ENCODE data around the gene TANK.
"Not testable (repeated sequence)": the region's sequence is repeated elsewhere in the genome, so short reads cannot be mapped to it uniquely, and the experiment has no call there.

TANK gene

DNA sequence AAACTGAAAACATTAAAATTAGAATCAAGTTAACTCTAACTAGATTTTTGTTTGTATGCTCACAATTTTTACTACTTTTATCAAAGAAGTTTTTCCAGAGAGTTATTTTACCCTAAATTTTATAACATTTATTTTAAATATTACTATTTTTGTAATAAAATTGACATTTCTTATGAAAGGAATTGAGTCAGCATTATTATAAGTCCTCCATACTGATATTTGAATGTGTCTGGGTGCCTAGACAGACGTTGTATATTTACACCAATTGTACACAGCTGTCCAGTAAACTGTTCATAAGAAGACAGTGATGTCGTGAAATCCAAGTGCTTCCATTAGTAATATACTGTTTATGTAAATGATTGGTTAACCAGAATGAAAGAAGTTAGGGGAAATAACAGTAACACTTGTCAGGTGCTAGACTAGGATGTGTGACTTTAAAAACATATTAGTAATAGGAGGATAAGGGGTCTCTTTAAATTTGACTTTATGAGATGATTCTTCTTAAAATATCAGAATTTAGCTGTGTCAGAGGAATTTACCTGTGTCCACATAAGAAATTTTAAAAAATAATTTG is 73.7 kb downstream of the TANK start:
- no peak for DNase-seq

DNA sequence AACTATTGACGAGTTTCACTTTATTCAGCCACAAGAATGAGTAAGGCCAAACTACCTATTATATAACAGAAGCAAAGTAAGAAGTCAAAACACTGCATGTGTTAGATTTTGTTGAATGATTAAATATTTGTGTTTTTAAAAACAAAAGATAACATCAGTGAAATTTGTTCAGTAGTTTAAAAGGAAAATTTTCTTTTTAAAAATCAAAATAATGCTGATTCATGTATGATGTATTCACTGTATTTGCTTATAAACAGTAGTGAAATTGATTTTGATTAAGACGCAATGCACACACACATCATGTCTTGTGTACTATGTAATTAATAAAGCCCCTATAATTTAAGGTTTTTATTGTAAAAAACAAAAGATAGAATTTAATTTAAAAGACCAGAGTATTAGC is 74.4 kb downstream of the TANK start:
- no peak for DNase-seq

DNA sequence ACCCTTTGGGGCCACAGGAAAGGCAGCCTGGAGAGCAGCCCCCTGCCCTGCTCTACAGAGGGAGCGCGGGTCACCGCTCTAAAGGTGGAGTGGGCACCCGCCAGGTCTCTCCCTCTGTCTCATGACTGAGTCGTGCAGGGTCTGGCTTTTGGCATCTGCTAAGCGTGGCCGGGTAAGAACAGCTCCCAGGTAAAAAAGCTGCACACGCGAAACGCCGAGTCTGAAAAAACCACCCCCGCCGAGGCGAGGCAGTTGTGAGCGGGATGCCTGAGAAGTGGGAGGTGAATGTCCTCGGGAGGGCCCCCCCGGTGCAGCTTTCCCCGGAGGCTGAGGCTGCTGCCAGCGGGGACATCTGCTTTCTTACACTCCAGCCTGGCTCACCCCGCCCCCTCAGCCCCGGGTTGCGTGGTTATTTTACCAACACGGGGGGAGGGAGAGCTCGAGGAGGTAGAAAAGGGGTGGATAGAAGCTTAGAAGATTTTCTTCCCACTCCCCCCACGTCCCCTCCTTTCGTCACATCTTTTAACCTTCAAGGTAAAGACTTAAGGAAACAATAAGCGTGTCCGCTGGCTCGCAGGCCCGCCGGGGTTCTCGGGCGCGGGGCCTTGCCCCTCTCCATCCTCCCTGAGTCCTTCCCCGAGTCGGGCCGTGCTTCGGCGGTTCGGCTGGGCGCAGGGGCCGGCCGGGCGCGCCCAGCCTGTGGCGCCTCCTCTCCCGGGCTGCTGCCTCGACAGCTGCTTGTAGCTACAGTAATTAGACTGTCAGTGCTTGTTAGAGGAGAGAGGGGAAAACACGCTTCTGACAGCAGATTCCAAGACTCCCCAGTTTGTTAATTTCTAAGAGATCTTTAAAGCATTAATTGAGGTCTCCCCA is 77.4 kb downstream of the TANK start:
- DNase-seq, result peak; percentile 46 to 68

DNA sequence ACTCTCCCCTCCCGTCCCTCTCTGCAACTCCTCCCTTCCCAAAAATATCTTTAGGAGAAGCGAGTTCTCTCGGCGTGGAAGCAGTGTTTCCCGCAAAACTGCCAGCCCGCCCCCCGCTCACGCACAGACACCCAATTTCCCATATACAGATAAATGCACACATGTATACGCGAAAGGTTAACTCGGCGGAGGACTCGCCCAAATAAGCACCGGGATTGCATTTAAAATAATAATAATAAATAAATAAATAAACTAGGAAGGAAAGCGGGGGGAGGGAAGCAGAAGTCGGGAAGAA is 78.0 kb downstream of the TANK start:
- DNase-seq, result peak in 1 of 2 experiments; percentile 64

DNA sequence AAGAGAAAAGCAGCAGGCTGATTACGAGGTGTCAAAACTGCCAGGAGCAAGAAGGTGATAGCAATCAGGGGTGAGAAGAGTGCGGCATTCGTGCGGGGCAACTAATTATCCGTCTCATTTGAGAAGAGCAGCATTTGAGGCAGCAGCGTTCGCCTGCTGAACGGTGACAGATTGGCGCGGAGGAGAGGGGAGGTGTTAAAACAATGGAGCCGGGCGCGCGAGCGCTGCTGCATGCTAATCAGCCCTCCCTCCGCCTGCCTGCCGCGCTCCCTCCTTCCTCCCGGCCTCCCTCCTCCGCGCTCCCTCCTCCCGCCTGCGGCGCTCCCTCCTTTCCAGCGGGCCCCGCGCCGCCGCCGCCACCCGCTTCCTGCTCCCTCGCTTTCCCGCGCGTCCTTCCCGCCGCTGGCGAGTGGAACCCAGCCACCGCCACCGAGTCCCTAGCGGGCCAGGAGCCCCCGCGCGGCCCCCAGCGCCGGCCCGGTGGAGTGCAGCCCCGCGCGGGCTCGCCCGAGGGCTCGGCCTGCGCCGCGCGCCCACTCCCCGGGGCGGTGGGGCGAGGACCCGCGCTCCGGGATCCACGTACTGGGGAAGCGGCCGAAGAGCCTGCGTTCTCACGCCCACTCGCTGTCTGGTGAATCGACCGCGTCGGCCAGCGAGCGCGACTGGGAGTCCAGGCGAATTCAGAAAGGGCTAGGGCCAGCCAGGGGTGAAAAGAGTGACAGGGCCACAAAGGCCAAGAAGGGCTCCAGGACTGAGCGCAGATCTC is 78.5 kb downstream of the TANK start:
- peak; percentile 50 to 64 for DNase-seq

DNA sequence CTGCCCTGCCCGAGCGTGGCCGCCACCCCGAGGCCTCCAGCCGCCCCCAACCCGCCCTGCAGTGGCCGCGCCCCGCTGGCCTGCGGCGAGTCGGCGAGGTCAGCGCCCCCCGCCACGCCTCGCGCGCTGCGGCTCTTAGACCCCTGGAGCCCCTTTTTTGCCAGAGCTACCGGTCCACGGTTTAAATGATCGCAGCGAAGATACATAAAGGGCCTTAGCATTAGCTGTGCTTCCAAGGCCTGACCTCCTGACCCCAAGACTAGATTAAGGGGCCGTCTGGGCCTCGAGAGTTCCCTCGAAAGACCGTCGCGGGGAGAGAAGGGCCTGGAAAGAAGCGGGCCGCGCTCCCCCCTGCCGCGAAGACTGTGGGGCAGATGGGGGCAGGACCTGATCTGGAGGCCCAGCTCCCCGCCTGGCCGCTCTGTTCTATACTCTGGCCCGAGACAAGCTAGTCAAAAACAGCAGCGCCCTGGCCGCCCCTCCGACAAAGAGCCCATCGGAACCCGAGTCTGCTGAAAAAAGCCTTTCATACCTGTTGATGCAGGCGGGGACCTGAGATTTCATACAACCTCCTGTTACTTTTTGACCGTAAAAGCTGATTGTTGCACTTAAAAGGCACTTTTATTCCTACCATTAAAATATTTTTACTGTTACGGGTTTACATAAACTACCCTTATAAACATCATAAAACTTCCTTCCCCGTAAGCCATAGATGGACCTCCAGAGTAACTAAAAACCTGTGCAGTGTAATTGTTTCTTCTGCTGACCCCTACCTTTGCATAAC is 79.3 kb downstream of the TANK start:
- no peak for DNase-seq

DNA sequence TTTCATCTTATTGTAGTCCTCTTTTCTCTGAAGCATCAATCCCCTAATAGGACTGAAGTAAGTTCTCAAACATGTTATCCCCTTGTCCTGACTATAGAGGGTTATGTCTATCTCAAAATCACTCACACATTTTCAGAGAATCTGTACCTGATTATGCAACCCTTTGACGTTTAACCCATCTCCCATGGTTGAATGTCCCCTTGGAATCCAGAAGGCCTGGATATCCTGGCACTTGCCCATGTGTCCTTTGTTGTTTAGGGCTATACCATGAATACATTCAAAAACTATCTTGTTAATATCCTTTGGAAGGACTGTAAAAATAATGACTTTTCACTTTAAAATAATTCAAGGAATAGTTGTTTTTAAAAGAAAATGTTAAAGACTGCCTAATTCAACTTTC is 81.7 kb downstream of the TANK start:
- DNase-seq, result no peak

DNA sequence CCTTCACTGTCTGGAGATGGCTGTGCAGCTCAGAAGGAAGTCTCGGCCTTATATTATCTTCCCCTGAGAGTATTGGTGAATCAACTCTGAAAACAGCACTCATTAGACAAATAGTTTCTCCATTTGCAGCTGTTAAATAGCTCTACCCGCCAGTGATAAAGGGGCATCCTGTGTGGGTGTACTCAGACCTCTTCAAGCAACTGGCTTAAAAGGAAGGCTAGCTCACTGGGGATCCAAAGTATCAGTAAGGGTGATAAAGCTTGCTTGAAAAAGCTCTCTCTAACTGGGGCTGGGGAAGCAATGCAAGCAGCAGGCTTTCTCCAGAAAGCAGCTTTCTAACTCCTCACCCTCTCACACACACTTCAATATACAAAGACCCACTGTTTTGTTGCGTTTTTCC is 83.1 kb downstream of the TANK start:
- no peak for DNase-seq

DNA sequence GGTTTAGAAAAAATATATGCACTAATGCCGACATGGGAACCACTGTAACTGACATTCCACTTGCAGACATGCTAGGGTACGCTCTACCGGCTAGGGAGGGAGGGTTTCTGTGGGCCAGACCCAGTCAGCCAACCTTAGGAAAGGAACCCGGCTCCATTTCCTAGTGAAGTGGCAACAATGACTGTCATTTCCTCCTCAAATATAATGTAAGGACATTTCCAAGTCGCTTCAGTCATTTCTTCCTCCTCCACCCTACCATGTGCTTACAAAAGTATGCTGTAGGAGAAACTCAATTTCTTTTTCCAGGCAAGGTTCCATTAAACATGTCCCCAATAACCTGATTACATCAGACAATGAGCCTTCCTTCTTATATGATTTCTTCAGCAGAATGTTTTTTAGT is 83.7 kb downstream of the TANK start:
- no peak for DNase-seq

DNA sequence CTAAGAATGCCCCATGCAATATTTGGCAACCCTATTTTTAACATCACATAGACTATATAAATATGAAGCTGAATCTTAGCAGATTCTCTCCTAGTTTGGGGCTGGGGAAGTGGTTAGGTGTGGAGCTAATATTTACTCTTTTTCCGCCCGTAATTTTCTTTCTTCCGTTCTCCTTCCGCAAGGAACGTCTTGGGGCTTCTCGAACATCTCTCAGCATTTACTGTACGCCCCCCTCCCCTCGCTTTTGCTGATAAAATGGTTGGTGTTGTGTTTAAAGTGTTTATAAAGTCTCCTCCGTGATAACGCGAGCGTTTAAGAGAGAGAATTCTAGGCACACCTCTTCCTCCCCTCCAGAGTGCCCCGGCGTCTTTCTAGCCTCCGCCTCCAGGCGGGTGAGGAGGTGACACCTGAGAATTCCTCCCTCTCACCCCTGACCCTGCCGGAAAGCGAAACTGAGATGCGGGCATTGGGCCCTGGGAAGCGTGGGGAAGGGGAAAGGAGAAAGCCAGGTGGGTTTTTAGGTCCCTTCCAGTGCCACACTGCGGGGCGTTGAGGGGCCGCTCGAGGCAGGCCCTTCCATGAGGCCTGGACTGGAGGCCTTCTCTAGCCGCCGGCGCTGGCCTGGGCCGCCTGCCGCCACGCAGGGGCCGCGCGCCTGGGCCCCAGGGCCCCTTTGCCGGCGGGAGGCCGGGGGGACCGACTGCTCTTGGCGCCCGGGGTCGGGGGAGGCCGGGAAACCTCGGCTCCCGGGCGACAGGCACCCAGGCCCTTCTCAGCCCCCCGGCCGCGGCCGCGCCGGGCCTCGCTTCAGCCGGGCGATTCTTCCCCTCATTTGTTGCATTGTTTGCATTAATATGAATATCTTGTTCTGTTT is 84.4 kb downstream of the TANK start:
- not testable (repeated sequence) for DNase-seq

DNA sequence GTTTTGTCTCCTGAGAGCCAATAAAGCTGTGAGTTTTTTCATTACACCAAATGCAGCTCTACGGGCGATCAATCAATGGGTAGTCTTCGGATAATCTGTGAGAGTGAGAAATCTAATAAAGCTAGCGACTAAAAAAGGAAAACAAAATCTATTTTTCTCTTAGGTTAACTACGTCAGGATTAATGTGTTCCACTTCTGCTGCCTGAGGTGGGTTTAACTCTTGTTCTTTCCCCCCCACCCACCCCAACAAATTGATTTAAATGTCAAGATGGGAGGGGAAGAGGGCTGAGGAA is 85.0 kb downstream of the TANK start:
- no peak for DNase-seq

DNA sequence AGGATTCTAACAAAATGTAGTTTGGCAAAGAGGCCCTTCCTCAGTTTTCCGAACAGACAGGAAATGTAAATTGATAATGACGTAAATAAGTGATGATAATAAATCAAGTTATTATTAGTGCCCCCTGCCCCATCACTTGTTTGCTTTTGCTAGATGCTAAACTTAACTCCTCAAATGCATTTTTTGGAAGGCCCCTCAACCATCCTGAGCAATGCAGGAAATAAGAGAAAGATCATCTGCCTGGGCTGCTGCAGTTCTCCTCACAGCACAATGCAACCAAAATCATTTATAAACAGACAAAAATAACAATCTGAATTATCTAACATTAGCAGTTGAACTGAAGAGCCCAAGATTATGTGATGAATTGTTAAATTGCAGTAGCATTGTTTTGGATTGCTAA is 85.4 kb downstream of the TANK start:
- no peak for DNase-seq

DNA sequence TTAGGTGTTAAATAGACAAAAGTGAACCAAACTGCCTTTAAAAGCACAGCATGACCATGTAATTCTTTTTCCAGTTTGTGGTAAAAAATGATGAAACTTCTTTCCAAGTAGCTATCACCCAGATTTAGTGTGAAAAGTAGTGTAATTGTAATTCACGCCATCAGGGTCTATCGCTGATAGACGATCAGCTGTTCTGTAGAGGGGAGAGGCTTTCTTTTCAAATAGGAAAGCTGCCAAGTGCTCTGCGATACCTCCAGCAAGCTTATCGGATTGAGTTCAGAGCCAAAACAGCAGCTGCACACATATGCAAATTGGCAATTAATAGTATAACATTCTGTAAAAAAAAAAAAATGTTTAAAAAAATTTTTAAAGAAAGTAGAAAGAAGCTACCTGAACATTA is 86.1 kb downstream of the TANK start:
- DNase-seq, result no peak

DNA sequence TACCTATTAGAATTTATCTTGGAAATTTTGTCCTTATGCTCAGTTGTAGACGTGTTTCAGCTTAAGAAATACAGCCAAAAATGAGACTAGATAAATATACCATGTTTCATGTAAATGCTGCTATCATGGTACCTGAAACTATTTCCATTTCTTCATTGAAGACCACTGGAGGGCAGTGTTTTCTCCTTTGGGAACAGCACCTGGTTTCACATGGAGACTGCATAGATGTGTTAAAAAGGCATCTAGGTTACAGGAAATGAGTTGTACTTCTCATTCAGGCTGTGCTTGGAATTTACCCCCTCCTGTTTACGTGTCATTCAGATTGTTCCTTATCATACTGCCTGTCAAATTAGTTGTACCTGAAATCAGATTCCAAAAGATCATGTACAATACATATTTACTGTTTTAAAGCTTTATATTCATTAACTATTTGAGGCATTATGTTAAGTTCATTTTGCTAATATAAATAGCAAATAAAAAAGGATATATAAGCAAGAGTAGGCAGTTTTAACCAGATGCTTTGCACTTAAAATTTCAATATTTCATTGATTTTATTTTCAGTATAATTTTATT is 90.7 kb downstream of the TANK start:
- peak; percentile 55 for DNase-seq

DNA sequence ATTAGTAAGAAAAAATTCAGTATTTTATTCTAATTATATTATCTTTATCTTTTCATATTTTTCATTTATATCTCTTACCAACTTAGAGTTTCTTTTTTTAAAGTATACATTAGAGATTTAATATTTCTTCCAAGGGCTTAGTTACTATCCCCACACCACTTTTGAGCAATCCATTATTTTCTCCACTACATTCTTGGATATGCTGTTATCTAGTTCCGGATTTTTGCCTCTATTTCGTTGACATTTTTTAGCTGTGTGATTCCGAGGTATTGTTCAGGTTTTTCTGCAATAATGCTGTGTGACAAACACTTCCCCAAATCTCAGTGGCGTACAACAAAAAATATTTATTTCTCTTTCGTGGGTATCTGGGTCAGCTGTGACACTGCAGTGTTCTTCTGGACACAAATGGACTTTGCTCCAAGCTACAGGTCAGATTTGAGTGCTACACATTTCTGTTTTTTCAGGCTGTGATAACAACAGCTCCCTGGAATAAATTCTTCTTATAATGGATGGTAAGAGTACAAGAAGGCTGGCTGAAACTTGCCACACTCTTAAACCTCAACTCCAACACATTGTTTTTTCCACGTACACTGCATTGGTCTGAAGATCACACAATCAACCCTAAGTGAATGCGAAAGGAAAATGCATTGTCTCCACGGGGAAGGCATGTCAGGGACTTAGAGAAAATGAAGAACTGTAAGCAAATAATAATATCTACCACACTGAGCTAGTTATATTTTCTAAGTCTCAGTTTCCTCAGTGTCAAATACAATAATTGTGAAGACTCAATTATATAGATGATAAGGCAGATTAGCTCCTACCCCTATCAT is 97.1 kb downstream of the TANK start:
- no peak for DNase-seq

DNA sequence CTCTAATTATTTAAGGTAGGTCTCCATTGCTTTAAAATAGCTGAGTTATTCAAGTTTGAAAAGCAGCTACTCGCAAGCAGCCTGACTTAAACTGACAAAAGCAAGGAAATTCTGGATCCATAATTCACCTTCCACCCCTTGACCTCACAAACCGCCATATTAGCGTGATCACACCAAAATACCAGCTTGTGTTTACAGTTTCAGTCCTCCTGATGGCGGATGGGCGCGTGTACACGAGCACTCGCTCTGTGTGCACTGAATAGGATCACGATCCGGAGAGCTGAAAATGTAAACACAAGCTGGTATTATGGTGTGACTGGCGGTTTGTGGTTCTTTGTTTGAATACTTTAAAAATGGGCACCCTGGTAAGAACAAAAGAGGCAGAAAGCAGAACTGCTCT is 105.6 kb downstream of the TANK start:
- DNase-seq, result no peak

DNA sequence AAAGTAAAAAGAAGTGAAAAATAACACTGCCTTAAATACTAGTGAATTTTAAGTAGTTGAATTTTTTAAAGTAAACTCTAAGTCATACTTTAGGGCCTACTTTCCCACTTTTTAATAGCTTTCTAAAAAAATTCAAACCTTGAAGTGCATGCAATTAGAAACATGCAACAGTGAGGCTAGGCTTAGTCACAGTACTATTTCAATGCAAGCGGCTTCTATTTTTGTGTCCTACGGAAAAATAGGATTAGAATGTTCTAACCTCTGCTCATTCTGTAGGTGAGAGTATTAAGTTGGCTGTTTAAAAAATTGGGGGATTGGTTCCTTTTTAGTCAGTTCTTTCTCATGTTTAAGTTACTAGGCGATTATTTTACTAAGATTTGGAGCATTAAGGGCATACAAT is 108.9 kb downstream of the TANK start:
- DNase-seq, result no peak

DNA sequence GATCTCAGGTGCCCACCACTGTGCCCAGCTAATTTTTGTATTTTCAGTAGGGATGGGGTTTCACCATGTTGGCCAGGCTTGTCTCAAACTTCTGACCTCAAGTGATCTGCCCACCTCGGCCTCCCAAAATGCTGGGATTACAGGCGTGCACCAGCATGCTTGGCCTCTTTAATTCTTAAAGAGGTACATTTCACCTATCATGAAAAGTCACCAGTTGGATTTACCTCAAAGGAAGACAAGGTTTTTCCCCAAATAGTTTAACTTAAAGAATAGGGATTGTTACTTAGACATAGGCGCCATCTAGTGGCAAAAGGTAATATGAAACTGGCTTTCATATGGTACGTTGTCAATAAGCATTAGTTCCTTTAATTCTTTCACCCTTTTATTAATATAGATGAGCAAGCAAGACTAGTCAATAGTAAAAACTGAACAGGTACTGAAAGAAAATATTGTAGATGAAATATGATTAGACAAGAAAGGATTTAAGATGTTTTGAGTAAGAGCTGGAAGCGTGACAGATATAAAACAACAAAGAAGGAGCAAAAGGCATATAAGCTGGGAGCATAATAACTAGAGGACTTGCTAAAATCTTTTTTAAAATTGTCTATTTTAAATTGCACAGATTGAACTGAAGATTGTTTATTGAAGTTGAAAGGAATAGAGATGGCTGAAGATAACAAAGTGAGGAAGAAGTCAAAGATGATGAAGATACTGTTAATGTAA is 113.0 kb downstream of the TANK start:
- DNase-seq, result peak; percentile 83 to 93

DNA sequence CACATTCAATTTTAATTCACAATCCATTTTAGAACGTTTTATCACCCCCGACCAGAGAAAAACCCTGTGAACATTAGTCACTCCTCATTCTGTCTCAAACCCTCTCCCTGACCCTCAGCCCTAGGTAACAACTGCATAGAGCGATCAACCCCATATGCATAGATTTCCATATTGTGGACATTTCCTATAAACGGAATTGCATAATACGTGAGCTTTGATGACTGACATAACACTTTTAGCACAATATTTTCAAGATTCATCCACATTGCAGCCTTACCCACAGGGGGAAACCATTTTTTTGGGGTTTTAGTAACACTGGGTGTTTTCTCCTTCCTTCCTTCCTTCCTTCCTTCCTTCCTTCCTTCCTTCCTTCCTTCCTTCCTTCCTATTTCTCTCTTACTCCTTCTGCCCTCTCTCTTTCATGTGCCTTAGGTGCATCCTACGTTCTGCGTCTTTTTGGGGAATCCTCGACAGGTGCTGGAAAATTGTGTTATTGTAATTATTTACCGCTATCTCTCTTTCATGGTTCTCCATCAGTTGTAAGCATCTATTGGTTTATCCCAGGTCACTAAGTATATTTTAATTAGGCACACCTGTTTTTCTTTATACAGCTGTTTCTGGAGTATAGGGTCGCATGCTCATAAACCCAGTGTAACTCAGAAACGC is 118.5 kb downstream of the TANK start:
- not testable (repeated sequence) for DNase-seq

Data from Kasumi-1 (cell line).